Hematopoietic multipotent progenitor cell treated with erythropoietin and hydrocortisone succinate and interleukin-3 and kit ligand, for 8 days (in vitro differentiated cells): Measurements from ENCODE around the gene EPS15.
"Not testable (repeated sequence)": the region's sequence is repeated elsewhere in the genome, so short reads cannot be mapped to it uniquely, and the experiment has no call there.

Experiments
- DNase-seq: peaks from one replicate; pipeline ENCODE4 v3.0.0-alpha.2; 2015

Gene EPS15

DNA sequence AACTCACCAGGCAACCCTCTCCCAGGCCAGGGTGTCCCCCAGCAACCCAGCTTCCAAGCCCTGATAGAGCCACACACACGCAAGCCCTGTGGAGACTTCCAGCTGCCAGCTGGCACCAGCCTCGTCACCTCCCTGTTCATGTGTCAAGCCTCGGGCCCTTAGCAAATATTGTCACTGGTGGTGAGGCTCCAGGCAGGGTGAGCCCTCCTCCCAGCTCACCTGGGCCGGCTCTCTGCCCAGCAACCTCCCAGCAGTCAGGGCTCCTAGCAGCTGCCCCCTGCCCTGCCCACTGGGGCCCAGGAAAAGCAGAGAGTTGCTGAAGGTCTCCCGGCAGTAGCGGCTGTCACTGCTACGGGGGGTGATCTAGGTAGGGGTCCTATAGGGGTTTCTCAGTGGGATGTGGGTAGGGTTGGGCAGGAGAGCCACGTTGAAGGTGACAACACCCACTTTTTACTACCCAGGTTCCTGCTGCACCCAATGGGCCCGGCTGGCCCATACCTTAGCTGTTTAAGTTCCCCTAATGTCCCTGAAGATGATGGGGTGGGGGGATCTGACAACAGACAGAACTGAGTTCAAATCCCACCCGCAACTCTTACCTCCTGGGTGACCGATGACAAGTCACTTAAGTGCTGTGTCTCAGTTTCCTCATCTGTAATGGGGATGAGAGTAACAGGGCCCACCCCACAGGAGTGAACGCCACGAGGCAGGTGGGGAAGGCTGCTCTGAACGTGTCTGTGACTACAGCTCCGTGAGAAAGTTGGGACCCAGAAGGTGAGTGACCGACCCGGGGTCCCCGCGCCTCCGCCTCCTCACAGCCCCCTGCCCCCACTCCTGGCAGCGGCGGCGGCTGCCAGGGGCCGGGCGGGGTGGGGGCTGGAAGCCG, 189.4 kb downstream of the EPS15 start:
- no peak for DNase-seq

DNA sequence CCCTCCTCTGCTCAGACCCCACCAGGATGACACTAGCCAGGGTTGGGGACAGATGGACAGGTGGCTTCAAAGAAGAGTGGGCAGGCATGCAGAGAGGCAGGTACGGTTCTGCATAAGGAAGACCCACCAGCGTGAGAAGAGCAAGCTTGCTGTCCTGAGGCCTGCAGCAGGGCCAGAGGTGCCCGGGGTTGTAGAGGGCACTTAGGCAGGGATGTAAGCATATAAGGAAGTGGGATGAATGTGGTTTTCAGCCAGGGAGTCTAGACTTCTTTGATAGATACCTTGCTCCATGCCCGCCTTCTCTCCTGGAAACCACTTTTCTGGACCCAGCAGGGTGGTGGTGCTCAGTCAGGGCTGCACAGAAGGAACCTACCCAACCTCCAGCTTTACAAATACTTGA, 190.1 kb downstream of the EPS15 start:
- DNase-seq, result no peak

DNA sequence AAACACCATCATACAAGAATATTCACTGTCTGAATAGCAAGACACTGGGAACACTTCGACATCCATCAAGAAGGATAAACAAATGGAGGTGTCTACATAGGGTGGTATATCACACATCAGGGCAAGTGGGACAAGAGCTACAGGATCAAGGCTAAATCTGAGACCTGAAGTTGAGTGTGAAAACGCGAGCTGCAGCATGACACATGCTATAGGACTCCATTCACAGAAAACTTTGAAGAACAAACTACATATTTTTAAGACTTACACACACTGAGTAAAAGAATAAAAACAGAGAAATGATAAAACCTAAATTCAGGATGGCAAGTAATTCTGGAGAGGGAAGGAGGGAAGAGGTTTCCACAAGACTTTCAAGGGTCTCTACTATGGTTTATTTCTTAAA, 190.8 kb downstream of the EPS15 start:
- no peak for DNase-seq

DNA sequence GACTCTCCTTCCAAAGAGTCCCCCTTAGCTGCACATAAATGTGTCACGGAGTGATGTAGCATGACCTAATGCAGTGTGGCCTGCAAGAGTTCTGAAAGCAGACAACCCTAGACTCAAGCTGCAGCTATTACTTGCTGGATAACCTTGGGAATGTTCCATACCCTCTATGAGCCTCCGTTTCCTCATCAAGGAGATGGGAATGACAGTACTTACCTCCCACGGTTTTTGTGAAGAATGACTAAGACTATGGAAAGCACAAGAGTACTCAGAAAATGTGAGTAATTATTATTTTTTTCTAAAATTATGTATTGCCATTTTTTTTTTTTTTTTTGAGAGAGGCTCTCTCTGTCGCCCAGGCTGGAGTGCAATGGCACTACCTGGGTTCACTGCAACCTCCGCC, 191.7 kb downstream of the EPS15 start:
- no peak for DNase-seq

DNA sequence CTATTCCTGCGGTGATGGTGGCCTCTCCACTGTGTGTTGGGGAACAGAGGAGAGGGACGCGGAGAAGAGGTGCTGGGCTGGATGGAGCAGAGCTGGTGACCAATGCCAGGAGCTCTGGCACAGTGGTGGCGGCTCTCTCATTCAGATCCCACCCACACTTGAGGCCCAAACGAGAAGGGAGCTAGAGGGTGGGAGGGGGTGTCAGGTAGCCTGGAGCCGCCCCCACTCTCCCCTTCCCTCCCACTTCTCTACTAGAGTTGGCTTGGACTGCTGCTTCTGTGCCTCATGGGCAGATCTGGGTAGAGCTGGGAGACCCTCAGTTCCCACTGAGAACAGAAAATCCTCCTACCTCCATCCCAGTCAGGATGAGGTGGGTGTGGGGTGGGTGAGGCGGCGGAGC, 192.2 kb downstream of the EPS15 start:
- DNase-seq, result no peak

DNA sequence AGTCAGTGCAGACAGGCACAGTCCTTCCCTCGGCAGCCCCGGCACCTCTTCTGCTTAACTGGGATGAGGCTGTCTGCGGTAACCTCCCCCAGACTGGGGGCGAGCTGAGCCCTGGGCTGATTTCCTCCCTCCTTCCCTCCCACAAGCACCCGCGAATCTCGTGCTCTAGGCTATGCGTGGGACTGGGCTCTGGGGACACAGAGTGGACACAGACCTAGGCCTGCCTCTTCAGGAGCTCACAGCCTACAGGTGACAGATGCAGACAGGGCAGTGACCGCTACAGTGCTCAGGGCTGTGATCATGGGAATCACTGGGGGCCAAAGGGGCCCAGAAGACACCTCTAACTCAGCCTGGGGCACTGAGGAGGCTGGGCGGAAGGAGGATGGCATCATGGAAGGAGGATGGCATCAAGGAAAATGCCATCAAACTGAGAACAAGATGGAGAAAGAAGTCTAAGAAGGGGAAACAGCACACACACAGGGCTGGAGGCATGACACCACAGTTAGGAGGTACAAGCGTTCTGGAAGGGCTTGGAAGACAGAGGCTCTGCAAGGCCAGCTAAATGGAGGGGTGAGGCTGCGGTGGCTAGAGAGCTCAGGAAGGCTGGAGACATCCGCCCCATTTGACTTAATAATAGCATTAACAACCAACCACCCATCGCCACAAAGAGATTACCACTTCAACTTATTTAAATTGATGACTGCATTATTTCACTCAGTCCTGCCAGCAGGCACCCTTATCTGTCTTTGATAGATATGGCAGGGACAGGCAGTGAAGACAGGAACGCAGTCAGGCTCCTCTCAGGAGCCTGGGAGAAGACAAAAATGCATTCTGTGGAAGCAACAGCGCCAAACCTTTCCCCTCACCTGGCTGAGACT, 192.9 kb downstream of the EPS15 start:
- peak; percentile 23 for DNase-seq

DNA sequence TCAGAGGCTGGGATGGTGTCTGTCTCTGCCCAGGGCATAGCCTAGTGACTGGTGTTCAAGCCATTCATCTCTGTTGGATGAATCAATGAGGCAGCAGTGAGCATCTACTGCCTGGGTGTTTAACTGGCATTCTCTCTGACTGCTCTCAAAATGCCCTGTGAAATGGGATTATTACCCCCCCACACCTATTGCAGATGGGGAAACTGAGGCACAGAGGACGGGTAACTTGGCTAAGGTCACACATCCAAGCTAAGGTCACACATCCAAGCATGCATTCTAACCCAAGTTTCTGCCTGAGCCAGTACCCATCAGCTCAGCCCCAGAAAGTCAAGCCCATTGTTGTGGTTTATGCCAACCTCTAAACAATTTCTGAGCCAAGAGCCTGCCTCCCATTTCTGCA, 193.7 kb downstream of the EPS15 start:
- no peak for DNase-seq

DNA sequence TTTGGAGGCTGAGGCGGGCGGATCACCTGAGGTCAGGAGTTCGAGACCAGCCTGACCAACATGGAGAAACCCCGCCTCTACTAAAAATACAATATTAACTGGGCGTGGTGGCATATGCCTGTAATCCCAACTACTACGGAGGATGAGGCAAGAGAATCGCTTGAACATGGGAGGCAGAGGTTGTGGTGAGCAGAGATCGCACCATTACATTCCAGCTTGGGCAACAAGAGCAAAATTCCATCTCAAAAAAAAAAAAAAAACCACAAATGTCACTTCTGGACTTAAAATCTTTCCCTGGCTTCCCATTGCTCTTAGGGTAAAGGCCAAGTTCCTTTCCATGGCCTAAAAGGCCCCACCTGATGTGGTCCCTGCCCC, 194.1 kb downstream of the EPS15 start:
- not testable (repeated sequence) for DNase-seq

DNA sequence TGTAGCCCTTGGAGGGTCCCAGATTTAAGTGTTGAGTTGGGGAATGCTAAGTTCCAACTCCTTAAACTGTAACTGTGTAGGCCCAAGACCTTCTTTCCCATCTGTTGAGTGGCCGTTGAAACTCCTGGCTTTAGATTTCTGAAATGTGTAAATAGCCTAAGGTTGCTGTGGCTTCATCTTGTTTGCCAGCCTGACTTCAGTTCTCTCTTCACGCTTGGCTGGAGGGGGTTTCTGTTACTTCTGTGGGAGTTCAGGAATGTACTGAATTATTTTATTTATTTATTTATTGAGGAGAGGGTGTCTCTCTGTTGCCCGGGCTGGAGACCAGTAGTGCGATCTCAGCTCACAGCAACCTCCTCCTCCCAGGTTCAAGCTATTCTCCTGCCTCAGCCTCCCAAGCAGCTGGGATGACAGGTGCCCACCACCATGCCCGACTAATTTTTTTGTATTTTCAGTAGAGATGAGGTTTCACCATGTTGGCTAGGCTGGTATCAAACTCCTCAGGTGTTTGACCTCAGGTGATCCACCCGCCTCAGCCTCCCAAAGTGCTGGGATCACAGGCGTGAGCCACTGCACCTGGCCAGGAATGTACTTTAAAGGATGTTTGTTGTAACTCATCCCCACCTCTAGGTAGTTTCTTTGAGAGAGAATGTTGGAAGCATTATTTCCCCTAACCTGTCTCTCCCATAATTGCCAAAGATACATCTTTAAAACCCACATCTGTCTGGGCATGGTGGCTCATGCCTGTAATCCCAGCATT, 194.6 kb downstream of the EPS15 start:
- no peak for DNase-seq

DNA sequence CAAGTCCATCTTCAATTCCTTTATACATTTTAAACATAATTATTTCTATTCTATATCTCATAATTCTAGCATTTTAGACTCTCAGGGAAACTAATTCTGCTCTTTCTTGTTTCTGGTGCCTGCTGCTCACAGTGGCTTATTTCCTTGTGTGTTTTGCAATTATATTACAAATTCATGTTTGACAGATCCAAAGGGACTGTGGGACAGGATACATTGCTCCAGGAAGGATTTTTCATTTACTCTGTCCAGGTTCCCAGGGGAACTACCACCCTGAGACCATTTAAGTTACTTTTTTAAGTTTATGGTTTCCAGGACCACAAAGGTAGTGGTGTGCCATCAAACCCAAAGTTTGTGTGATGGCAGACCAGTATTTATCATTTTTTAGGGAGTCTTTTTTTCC, 195.3 kb downstream of the EPS15 start:
- DNase-seq, result no peak

DNA sequence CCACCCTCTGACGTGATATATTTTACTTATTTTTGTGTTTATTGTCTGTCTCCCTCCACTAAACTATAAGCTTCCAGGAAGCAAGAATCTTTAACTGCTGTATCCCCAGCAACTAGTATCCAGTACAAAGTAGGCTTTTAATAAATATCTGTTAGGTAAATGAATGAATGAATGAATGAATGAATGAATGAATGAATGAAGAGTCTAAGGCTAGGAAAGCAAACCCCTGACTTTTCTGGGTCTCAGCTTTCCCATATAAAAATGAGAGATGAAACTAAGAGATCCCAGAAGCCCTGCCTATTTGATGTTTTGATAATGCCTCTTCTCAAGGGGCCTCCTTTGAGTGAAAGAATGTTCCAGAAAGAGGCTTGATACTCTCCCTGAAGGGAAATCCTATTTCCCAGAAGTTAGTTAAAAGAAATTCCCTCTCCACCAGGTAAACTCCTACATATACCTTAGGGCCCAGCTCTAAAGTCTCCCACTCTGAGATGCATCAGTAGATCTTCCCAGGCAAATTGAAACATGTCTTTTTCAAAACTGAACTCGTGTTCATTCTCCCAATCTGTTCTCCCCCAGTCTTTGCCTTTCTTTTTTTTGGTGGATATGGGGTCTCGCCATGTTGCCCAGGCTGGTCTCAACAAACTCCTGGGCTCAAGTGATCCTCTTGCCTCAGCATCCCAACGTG, 196.5 kb downstream of the EPS15 start:
- no peak for DNase-seq

DNA sequence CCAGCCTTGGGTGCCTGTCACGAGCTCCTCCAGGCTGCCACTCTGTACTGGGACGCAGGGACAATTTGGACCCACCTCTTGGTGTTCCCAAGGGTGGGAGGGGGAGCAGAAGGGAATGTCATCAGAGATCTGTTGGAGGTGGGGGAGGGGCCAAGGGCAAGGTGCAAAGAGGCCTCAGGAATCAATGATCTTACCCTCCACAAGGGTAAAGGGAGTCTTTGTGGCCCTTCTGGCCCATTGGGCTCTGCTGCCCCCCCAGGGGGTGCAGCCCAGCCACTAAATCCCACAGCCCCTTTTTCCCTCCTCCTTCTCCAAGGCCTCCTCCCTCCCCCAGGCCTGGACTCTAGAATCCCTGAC, 197.2 kb downstream of the EPS15 start:
- DNase-seq, result no peak

DNA sequence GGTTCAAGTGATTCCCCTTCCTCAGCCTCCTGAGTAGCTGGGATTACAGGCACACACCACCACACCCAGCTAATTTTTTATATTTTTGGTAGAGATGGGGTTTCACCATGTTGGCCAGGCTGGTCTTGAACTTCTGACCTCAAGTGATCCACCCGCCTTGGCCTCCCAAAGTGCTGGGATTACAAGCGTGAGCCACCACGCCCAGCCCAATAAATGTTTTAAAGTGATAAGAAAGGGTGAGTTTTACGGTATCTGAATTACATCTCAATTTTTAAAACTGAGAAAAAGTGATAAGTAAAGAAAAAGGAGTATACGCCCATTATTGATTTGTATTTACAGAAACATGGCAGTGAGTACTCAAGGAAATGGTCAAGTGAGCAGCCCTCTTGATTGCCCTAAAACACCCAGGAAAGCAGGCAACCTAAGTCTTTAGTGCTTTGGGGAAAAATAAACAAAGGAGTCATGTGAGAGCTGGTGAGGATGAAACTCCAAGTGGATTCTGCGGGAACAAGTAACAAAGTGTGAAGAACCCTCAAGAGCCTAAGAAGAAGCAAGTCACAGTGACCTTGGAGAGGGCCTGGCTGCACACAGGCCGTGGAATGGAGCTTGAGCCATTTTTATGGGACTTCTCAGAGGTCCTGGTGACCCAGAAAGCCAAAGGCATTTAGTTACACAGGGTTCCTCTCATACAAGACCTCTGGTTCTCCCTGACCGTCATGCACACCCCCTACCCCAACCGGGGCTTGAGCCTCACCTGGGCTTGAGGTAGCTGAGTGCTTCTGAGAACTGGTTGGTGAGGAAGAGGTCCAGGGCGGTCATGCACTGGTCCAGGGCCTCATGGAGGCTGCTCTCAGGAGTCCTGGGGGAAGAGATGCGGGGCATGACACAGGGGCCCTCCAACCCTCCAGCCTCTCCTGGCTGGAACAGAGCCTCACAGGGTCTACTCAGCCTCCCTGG, 197.8 kb downstream of the EPS15 start:
- DNase-seq, result peak; percentile 27

DNA sequence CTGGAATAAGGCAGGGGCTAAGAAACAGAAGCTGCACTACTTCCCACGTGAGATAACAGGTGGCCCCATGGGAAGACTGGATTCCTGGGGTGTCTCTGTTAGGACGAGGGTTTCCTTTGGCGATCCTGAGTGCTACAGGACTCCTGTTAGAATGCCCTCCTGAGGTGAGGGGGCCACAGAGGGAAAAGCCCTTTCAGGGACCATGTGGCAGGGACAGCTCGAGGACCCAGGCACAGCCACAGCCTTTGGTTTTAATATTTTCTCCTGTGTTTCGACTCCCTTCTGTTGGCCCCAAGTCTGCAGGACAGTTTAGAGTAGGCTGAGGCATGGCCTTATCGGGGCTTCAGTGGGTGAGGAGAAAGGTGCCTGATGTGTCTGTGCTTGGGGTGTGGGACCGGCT, 201.3 kb downstream of the EPS15 start:
- DNase-seq, result no peak

DNA sequence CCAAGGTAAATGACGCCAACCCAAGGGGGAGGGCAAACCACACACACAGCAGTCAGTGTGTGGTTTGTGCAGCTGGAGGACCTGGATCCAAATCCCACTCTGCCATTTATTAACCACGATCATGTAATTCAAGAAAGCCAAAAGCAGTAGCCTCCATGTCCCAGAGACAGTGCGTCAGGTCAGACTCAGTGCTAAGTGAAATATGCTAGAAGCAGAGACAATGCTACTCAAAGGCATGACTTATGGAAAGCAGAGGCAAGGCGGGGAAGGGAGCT, 202.3 kb downstream of the EPS15 start:
- DNase-seq, result no peak

DNA sequence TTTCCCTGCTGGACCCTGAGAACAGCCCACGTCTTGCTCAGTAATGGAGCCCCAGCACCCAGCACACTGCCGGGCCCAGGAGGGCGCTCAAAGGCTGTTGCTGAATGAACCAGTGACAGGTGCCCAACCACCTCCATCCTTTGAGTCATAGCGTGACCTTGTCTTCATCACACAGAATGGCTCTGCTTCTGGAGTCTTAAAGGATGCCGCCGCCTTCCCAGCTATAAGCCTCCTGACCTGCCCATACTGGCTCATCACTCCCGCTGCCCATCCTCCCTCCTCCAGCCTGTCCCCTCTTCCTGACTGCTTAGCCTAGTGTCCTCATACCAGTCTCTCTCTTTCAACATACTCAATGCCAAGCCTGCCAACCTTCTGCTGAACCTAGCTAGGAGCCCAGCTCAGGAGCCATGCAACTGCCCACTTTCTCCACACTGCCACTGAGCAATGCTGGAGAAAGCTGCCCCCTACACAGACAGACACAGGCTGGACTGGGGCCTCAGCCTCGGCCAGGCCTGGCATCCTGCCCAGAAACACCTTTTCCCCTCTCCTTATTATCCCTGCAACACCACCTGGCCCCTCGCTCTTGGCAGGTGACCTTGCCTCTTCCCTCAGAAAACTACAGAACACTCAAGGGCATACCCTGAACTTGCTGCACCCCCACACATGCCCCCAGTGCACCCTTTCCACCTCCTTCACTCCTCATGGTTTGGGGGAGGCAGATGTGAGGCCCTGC, 202.8 kb downstream of the EPS15 start:
- no peak for DNase-seq

DNA sequence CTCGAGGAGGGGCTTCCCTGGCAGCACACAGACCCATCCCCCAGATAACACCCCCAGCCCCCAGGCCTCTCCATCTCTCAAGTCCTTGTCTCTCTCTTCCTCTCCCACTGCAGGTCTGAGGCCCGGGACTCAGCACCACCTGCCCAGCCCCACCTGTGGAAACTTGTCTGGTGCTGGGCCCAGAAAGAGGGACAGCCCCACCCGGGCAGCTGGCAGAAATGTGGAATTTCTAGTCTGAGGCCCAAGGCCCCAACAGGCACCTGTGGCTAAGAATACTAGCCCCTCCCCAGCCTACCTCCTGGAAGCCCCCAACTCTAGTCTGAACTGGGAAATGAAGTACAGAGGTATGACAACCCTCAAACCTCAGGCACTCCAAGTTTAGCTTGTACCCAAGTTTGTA, 204.1 kb downstream of the EPS15 start:
- no peak for DNase-seq

DNA sequence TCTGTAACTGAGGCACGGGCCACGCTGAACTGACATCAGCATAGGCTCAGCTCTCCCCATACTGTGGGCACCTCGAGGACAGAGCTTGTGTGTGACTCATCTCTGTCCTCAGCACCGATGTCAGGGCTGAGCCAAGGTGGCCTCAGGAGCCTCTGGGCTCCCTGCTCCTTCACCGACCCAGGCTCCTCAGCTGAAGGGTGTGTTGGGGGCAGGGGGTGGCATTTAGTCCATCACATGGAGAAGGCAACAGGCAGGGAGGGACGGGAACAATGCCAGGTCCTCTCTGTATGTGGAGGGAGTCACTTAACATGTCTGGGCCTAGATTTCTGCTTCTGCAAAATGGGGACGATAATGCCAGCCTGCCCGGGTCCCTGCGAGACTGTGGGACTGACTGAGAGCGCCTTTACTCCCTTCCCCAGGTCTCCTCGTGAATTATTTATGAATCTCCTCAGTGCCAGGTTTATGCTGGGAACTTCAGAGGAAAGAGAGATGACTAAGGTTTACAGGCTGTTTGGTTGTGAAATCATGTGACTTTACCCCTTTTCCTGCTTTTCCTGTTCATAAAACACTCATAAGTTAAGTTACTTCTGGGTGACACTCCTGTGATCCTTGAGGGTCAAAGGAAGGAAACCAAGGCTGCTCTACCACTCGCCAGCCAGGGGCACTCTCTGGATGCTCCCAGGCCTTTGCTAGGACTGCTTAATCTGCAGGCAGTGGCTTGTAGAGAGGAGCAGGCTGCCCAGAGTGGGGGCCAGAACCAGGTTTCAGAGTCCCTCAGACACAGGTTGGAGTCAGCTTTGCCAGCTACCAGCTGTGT, 204.9 kb downstream of the EPS15 start:
- no peak for DNase-seq

DNA sequence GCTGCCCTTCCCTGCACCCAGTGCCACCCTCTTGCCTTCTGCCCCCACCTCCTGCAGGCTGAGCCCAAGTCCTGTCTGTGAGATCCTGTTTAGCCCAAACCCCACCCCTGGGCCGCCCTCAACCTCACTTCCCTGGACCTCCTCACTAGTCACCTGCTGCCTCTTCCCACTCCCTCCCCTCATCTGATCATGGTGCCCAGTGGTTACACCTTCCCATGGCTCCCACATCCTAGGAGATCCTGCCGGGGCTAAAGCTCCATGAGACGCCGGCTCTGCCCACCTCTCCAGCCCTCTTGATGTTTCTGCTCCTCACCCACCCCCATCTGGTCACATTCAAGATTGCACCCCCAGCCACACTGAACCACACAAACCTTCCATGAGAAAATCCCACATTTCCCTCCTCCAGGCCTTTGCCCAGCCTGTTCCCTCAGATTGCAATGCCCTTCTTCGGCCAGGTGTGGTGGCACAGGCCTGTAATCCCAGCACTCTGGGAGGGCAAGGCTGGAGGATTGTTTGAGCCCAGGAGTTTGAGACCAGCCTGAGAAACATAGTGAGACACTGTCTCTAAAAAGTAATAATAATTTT, 205.7 kb downstream of the EPS15 start:
- no peak for DNase-seq

DNA sequence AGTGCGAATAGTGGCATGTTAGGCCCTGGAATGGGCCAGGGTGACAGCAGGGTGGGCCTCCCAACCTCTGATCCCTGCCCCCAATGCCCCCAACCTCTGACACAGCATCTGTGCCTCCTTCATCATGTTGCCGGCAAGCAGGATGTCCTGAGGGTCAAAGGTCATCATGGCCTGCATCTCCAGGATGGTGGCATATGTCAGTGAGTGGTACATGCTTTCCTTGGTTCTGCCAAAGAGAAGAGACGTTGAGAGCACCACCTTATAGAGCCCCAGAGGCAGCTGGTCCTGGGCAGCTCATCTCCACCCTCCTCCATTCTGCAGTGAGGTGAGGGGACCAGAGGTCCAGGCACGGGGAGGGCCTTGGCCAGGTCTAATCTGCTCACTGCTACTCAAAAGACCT, 206.3 kb downstream of the EPS15 start:
- no peak for DNase-seq
